GM23338 (cell line): ENCODE results near the gene FYN. TPM values are rescaled to one million over a fixed set of nuclear protein-coding genes. Genes with fewer than 3 reads are reported as not detected.

Experiments
- ATAC-seq: fragments of 200-7000 bp; cut with Tn5 transposase; 3 replicates; pipeline ENCODE4 v1.9.1; 2020
- DNase-seq: peaks from one replicate; pipeline ENCODE4 v3.0.0-alpha.2; 2015; ENCODE audit warnings: low spot score
- H2AFZ ChIP-seq: fragments of 200-600 bp; sonication (generic); 2 replicates; pipeline ENCODE4 v1.8.0; 2016; ENCODE audit warnings: antibody characterized with exemption, mild to moderate bottlenecking, moderate library complexity
- H3F3A ChIP-seq: fragments of 200-600 bp; sonication (generic); replicated peaks from 2 replicates; pipeline ENCODE4 v1.8.0; 2017; ENCODE audit warnings: antibody characterized with exemption, mixed run types, low read depth
- H3K27ac ChIP-seq: fragments of 200-600 bp; sonication (generic); 2 replicates; pipeline ENCODE4 v1.6.1; 2016; ENCODE audit warnings: low read depth
- H3K27me3 ChIP-seq: fragments of 200-600 bp; sonication (generic); 2 replicates; pipeline ENCODE4 v1.8.0; 2016; ENCODE audit warnings: mild to moderate bottlenecking, mixed run types, moderate library complexity; ENCODE audit not compliant: insufficient read depth
- H3K36me3 ChIP-seq: fragments of 200-600 bp; sonication (generic); 2 replicates; pipeline ENCODE4 v1.8.0; 2016; ENCODE audit warnings: mild to moderate bottlenecking; ENCODE audit not compliant: insufficient read depth
- H3K4me1 ChIP-seq: fragments of 200-600 bp; sonication (generic); 2 replicates; pipeline ENCODE4 v1.8.0; 2016; ENCODE audit warnings: mild to moderate bottlenecking, moderate library complexity; ENCODE audit not compliant: insufficient read depth
- H3K4me2 ChIP-seq: fragments of 200-600 bp; sonication (generic); 2 replicates; pipeline ENCODE4 v1.7.1; 2017; ENCODE audit warnings: mixed run types
- H3K4me3 ChIP-seq: fragments of 200-600 bp; sonication (generic); 2 replicates; pipeline ENCODE4 v1.6.1; 2016; ENCODE audit warnings: mixed run types
- H3K79me2 ChIP-seq: fragments of 200-600 bp; sonication (generic); replicated peaks from 2 replicates; pipeline ENCODE4 v1.8.0; 2017; ENCODE audit warnings: mild to moderate bottlenecking; ENCODE audit not compliant: insufficient read depth
- H3K9me2 ChIP-seq: fragments of 200-600 bp; sonication (generic); 2 replicates; pipeline ENCODE4 v1.8.0; 2017; ENCODE audit not compliant: insufficient read depth
- H4K20me1 ChIP-seq: fragments of 200-600 bp; sonication (generic); replicated peaks from 2 replicates; pipeline ENCODE4 v1.8.0; 2017; ENCODE audit warnings: mild to moderate bottlenecking; ENCODE audit not compliant: insufficient read depth
- H3K27ac Mint-ChIP-seq: 2 replicates; pipeline ENCODE4 v1.8.0; 2020; ENCODE audit warnings: inconsistent platforms, mild to moderate bottlenecking, moderate library complexity, mixed read lengths
- H3K27me3 Mint-ChIP-seq: 3 replicates; pipeline ENCODE4 v1.8.0; 2022; ENCODE audit warnings: low read depth, mild to moderate bottlenecking, moderate library complexity, mixed read lengths, inconsistent platforms; ENCODE audit not compliant: insufficient read depth, poor library complexity
- H3K36me3 Mint-ChIP-seq: 3 replicates; pipeline ENCODE4 v1.8.0; 2021; ENCODE audit warnings: low read depth, mild to moderate bottlenecking, inconsistent platforms, moderate library complexity, mixed read lengths
- H3K4me1 Mint-ChIP-seq: 3 replicates; pipeline ENCODE4 v1.8.0; 2020; ENCODE audit warnings: mild to moderate bottlenecking, inconsistent platforms, mixed read lengths
- H3K4me3 Mint-ChIP-seq: 3 replicates; pipeline ENCODE4 v1.8.0; 2021; ENCODE audit warnings: moderate library complexity, mild to moderate bottlenecking, inconsistent platforms, mixed read lengths
- H3K9me3 Mint-ChIP-seq: 3 replicates; pipeline ENCODE4 v1.8.0; 2020; ENCODE audit warnings: moderate library complexity, mild to moderate bottlenecking, inconsistent platforms, mixed read lengths
- CREB1 ChIP-seq: fragments of 250-450 bp; sonication (Bioruptor Pico); IDR thresholded peaks from 2 replicates; pipeline ENCODE4 v1.5.0; 2020; ENCODE audit warnings: low read depth, mild to moderate bottlenecking, moderate library complexity
- EZH2 ChIP-seq: fragments of 200-600 bp; sonication (generic); IDR thresholded peaks from one replicate; pipeline ENCODE4 v1.8.0; 2017; ENCODE audit warnings: antibody characterized with exemption, mild to moderate bottlenecking, low read depth; ENCODE audit not compliant: unreplicated experiment
- EZH2phosphoT487 ChIP-seq: fragments of 200-600 bp; sonication (generic); IDR thresholded peaks from one replicate; pipeline ENCODE4 v1.8.1; 2018; ENCODE audit warnings: antibody characterized with exemption; ENCODE audit not compliant: unreplicated experiment
- JUNB ChIP-seq: IDR thresholded peaks from one replicate; pipeline ENCODE4 v1.6.1; 2016; ENCODE audit warnings: antibody characterized with exemption; ENCODE audit not compliant: unreplicated experiment
- NANOG ChIP-seq: IDR thresholded peaks from 2 replicates; pipeline ENCODE4 v1.6.1; 2016; ENCODE audit warnings: antibody characterized with exemption, borderline replicate concordance
- POLR2AphosphoS5 ChIP-seq: IDR thresholded peaks from 2 replicates; pipeline ENCODE4 v1.6.1; 2016; ENCODE audit warnings: antibody characterized with exemption, low read depth
- STAT1 ChIP-seq: IDR thresholded peaks from one replicate; pipeline ENCODE4 v1.6.1; 2016; ENCODE audit warnings: antibody characterized with exemption; ENCODE audit not compliant: unreplicated experiment
- ZNF114 ChIP-seq: fragments of 250-450 bp; sonication (Bioruptor Pico); IDR thresholded peaks from 2 replicates; pipeline ENCODE4 v1.5.0; 2020; ENCODE audit warnings: mild to moderate bottlenecking, moderate library complexity
- ZNF331 ChIP-seq: fragments of 250-450 bp; sonication (Bioruptor Pico); IDR thresholded peaks from 2 replicates; pipeline ENCODE4 v1.5.0; 2020; ENCODE audit warnings: low read depth, mild to moderate bottlenecking, moderate library complexity
- polyA plus RNA-seq: library from polyadenylated mRNA; unstranded; fragments of >200 nt; fragmentation: Nextera tagmentation; extraction: Ambion mirVana; gene quantifications from 2 replicates; pipeline ENCODE4 v1.2.1, GENCODE V29; 2016
- total RNA-seq: library from RNA; depleted of rRNA; stranded (reverse); fragments of >200 nt; shearing (Covaris generic); gene quantifications from 2 replicates; pipeline ENCODE4 v1.2.3, GENCODE V29; 2014
- TF ChIP-seq, protein P1 (sequence below): IDR thresholded peaks from 2 replicates; pipeline ENCODE4 v1.6.1; 2016; ENCODE audit warnings: antibody characterized with exemption
- TF ChIP-seq, protein P2 (sequence below), 2 experiments: fragments of 200-600 bp in 1 of 2; sonication (generic) in 1 of 2; conservative IDR thresholded peaks; 2 replicates each; pipeline versions ENCODE4 v1.5.1 to v1.6.1; 2016 to 2017; ENCODE audit warnings: antibody characterized with exemption in 2 of 2, low read depth in 2 of 2, mild to moderate bottlenecking in 2 of 2, moderate library complexity in 1 of 2
- TF ChIP-seq, protein P3 (sequence below): fragments of 250-450 bp; sonication (Bioruptor Pico); IDR thresholded peaks from 2 replicates; pipeline ENCODE4 v1.5.0; 2020; ENCODE audit warnings: mild to moderate bottlenecking, moderate library complexity
- TF ChIP-seq, protein P4 (sequence below): IDR thresholded peaks from one replicate; pipeline ENCODE4 v1.6.1; 2018; ENCODE audit warnings: antibody characterized with exemption; ENCODE audit not compliant: unreplicated experiment

FYN gene
- total and polyA plus RNA-seq, 2 experiments from 2014 or later, result 46.8 to 143 TPM

DNA sequence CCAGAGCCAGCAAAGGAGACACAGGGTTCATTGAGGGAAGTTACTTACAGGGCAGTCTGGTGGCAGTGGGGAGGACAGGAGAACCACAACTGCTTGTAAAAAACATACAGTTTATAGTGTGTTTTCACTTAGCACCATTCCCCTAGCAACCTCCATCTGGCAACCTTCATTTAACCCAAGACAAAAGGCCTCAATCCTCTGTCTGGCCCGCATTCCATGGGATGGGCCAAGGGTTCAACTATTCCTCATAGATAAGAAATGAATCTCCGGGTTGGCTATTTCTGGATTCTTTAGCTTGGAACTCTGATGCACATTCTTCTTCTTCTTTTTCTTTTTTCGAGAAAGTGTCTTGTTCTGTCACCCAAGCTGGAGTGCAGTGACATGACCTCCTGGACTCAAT is 26.3 kb upstream of the FYN start:
- H3K27me3 Mint-ChIP-seq, result peaks cover 2% of the 10 kb centered on the region
- Histone ChIP-seq H3F3A (no peaks in the 10 kb centered on the region), H3K36me3 (no peaks in the 10 kb centered on the region), H3K4me3 (no peak overlapping the region), H3K4me1 (no peaks in the 10 kb centered on the region), H2AFZ (no peak overlapping the region), H4K20me1 (no peaks in the 10 kb centered on the region), H3K4me2 (no peak overlapping the region), H3K27ac (no peak overlapping the region), H3K9me2 (no peaks in the 10 kb centered on the region; the same call in 1 of the 2 replicates), H3K27me3 (no peaks in the 10 kb centered on the region), H3K79me2 (no peaks in the 10 kb centered on the region)
- TF ChIP-seq, protein P1, sequence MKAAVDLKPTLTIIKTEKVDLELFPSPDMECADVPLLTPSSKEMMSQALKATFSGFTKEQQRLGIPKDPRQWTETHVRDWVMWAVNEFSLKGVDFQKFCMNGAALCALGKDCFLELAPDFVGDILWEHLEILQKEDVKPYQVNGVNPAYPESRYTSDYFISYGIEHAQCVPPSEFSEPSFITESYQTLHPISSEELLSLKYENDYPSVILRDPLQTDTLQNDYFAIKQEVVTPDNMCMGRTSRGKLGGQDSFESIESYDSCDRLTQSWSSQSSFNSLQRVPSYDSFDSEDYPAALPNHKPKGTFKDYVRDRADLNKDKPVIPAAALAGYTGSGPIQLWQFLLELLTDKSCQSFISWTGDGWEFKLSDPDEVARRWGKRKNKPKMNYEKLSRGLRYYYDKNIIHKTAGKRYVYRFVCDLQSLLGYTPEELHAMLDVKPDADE, result no peak
- TF ChIP-seq, protein P2, sequence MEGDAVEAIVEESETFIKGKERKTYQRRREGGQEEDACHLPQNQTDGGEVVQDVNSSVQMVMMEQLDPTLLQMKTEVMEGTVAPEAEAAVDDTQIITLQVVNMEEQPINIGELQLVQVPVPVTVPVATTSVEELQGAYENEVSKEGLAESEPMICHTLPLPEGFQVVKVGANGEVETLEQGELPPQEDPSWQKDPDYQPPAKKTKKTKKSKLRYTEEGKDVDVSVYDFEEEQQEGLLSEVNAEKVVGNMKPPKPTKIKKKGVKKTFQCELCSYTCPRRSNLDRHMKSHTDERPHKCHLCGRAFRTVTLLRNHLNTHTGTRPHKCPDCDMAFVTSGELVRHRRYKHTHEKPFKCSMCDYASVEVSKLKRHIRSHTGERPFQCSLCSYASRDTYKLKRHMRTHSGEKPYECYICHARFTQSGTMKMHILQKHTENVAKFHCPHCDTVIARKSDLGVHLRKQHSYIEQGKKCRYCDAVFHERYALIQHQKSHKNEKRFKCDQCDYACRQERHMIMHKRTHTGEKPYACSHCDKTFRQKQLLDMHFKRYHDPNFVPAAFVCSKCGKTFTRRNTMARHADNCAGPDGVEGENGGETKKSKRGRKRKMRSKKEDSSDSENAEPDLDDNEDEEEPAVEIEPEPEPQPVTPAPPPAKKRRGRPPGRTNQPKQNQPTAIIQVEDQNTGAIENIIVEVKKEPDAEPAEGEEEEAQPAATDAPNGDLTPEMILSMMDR (conservative IDR thresholded peaks at IDR 0.05; ENCODE audit: low read depth in 2 of 2), result no peak
- no peak for TF ChIP-seq EZH2phosphoT487
- TF ChIP-seq ZNF114, result no peak
- TF ChIP-seq, protein P3, sequence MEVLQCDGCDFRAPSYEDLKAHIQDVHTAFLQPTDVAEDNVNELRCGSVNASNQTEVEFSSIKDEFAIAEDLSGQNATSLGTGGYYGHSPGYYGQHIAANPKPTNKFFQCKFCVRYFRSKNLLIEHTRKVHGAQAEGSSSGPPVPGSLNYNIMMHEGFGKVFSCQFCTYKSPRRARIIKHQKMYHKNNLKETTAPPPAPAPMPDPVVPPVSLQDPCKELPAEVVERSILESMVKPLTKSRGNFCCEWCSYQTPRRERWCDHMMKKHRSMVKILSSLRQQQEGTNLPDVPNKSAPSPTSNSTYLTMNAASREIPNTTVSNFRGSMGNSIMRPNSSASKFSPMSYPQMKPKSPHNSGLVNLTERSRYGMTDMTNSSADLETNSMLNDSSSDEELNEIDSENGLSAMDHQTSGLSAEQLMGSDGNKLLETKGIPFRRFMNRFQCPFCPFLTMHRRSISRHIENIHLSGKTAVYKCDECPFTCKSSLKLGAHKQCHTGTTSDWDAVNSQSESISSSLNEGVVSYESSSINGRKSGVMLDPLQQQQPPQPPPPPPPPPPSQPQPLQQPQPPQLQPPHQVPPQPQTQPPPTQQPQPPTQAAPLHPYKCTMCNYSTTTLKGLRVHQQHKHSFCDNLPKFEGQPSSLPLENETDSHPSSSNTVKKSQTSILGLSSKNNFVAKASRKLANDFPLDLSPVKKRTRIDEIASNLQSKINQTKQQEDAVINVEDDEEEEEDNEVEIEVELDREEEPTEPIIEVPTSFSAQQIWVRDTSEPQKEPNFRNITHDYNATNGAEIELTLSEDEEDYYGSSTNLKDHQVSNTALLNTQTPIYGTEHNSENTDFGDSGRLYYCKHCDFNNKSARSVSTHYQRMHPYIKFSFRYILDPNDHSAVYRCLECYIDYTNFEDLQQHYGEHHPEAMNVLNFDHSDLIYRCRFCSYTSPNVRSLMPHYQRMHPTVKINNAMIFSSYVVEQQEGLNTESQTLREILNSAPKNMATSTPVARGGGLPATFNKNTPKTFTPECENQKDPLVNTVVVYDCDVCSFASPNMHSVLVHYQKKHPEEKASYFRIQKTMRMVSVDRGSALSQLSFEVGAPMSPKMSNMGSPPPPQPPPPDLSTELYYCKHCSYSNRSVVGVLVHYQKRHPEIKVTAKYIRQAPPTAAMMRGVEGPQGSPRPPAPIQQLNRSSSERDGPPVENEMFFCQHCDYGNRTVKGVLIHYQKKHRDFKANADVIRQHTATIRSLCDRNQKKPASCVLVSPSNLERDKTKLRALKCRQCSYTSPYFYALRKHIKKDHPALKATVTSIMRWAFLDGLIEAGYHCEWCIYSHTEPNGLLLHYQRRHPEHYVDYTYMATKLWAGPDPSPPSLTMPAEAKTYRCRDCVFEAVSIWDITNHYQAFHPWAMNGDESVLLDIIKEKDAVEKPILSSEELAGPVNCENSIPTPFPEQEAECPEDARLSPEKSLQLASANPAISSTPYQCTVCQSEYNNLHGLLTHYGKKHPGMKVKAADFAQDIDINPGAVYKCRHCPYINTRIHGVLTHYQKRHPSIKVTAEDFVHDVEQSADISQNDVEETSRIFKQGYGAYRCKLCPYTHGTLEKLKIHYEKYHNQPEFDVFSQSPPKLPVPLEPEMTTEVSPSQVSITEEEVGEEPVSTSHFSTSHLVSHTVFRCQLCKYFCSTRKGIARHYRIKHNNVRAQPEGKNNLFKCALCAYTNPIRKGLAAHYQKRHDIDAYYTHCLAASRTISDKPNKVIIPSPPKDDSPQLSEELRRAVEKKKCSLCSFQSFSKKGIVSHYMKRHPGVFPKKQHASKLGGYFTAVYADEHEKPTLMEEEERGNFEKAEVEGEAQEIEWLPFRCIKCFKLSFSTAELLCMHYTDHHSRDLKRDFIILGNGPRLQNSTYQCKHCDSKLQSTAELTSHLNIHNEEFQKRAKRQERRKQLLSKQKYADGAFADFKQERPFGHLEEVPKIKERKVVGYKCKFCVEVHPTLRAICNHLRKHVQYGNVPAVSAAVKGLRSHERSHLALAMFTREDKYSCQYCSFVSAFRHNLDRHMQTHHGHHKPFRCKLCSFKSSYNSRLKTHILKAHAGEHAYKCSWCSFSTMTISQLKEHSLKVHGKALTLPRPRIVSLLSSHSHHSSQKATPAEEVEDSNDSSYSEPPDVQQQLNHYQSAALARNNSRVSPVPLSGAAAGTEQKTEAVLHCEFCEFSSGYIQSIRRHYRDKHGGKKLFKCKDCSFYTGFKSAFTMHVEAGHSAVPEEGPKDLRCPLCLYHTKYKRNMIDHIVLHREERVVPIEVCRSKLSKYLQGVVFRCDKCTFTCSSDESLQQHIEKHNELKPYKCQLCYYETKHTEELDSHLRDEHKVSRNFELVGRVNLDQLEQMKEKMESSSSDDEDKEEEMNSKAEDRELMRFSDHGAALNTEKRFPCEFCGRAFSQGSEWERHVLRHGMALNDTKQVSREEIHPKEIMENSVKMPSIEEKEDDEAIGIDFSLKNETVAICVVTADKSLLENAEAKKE (CRISPR knock-in tag), result no peak
- TF ChIP-seq CREB1 (CRISPR knock-in tag), result no peak
- no peak for TF ChIP-seq POLR2AphosphoS5
- TF ChIP-seq ZNF331 (CRISPR knock-in tag), result no peak
- TF ChIP-seq EZH2, result no peak
- no peak for TF ChIP-seq JUNB
- TF ChIP-seq NANOG, result no peak
- TF ChIP-seq, protein P4, sequence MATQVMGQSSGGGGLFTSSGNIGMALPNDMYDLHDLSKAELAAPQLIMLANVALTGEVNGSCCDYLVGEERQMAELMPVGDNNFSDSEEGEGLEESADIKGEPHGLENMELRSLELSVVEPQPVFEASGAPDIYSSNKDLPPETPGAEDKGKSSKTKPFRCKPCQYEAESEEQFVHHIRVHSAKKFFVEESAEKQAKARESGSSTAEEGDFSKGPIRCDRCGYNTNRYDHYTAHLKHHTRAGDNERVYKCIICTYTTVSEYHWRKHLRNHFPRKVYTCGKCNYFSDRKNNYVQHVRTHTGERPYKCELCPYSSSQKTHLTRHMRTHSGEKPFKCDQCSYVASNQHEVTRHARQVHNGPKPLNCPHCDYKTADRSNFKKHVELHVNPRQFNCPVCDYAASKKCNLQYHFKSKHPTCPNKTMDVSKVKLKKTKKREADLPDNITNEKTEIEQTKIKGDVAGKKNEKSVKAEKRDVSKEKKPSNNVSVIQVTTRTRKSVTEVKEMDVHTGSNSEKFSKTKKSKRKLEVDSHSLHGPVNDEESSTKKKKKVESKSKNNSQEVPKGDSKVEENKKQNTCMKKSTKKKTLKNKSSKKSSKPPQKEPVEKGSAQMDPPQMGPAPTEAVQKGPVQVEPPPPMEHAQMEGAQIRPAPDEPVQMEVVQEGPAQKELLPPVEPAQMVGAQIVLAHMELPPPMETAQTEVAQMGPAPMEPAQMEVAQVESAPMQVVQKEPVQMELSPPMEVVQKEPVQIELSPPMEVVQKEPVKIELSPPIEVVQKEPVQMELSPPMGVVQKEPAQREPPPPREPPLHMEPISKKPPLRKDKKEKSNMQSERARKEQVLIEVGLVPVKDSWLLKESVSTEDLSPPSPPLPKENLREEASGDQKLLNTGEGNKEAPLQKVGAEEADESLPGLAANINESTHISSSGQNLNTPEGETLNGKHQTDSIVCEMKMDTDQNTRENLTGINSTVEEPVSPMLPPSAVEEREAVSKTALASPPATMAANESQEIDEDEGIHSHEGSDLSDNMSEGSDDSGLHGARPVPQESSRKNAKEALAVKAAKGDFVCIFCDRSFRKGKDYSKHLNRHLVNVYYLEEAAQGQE, result no peak
- no peak for TF ChIP-seq STAT1
- ATAC-seq, result no peak
- no peak overlapping the region for H3K4me3 Mint-ChIP-seq
- H3K4me1 Mint-ChIP-seq, result no peaks in the 10 kb centered on the region; the same call in 2 of the 3 replicates
- DNase-seq, result no peak
- H3K27ac Mint-ChIP-seq, result no peak overlapping the region
- no peaks in the 10 kb centered on the region for H3K36me3 Mint-ChIP-seq
- H3K9me3 Mint-ChIP-seq, result no peaks in the 10 kb centered on the region
